ENCODE data around the gene KCTD17.

Gene KCTD17

DNA sequence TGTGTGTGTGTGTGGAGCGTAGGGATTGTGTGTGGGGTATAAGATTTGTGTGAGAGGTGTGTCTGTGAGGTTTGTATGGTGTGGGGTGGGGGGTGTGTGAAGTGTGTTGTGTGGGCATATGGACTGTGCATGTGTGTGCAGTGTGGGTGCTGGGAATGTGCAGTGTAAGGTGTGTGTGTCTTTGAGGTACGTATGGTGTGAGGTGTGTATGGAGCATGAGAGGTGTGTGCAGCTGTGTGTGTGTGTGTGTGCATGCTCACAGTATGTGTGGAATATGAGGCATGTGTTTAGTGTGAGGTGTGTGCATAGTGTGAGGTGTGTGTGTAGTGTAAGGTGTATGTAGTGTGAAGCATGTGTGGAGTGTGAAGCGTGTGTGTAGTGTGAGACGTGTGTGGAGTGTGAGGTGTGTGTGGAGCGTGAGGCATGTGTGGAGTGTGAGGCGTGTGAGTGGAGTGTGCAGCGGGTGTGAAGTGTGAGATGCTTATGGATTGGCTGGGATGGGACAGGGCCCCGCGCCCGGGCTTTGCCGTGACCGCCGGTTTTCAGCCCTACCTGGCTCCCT is 59.7 kb downstream of the KCTD17 start:
- no peak for DNase-seq

DNA sequence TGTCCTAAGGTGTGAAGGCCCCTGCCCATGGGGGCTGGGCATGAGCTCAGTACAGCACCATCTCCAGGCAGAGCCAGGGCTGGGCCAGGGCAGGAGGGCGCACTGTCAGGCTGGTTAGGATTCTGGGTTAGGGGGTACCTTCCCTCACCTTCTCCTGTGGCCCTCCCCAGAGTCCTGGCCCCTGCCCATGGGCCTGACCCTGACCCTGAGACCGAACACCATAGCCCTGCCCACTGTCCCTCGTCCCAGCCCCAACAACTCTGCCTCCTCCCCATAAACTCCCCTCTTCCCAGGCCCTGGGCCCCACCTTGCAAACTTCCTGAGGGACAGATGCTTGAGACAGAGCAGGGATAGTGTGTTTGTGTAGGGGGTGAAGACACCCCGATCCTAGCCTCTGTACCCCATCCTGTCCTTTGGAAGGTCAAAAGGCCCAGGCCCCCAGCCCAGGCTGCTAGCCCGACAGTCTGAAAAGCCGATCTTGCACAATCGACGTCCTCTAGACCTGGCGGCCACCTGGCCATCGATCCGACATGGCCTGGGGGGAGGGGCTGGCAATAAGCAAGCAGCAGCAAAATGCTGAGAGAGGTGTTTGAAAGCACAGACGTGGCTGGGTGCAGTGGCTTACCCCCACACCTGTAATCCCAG is 60.7 kb downstream of the KCTD17 start:
- DNase-seq, result no peak
